WI38 (cell line): ENCODE measurements around the gene VN1R5.
"Not testable (repeated sequence)": the region's sequence is repeated elsewhere in the genome, so short reads cannot be mapped to it uniquely, and the experiment has no call there.

Experiments used
- H3K4me3 ChIP-seq: 2 replicates; pipeline ENCODE4 v1.5.1; 2011; ENCODE audit warnings: low read depth, mild to moderate bottlenecking, control low read depth, low read length
- TF ChIP-seq, protein P1 (sequence below): IDR thresholded peaks from 2 replicates; pipeline ENCODE4 v1.5.1; 2012; ENCODE audit warnings: low read depth, mild to moderate bottlenecking, control low read depth, low read length

Gene VN1R5

GRCh38 chr1:247274605-247275256 lies 18.9 kb downstream of the VN1R5 start:
- no peak overlapping the region for H3K4me3 ChIP-seq
- TF ChIP-seq, protein P1, sequence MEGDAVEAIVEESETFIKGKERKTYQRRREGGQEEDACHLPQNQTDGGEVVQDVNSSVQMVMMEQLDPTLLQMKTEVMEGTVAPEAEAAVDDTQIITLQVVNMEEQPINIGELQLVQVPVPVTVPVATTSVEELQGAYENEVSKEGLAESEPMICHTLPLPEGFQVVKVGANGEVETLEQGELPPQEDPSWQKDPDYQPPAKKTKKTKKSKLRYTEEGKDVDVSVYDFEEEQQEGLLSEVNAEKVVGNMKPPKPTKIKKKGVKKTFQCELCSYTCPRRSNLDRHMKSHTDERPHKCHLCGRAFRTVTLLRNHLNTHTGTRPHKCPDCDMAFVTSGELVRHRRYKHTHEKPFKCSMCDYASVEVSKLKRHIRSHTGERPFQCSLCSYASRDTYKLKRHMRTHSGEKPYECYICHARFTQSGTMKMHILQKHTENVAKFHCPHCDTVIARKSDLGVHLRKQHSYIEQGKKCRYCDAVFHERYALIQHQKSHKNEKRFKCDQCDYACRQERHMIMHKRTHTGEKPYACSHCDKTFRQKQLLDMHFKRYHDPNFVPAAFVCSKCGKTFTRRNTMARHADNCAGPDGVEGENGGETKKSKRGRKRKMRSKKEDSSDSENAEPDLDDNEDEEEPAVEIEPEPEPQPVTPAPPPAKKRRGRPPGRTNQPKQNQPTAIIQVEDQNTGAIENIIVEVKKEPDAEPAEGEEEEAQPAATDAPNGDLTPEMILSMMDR = no peak

GRCh38 chr1:247277191-247277590 lies 21.3 kb downstream of the VN1R5 start:
- TF ChIP-seq, protein P1 = no peak
- no peak overlapping the region for H3K4me3 ChIP-seq

DNA sequence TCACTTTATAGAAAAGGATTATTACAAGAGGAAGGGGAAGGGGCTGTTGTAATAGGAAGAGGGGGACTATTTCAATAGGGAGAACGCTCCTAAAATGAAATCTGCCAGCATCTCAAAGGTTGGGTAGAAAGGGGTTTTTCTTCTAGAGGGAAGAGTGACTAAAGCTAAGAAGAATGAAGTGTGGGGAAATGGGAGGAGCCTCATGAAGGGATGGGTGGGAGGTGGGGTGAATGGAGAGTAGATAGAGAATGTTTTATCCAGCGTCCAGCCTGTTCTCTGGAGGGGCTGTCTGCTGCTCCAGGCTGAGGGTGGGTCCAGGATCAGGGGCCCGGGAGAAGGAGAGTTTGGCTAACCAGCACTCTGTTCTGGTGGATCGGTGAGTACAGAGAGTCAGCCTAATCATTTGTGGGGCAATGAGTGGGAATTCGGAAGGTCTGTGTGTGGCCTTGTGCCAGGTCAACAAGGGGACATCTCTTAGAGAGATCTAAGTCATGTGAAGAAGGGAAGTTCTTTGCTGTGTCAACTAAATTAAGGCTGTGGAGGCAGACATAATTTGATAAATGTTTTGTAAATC lies 25.2 kb downstream of the VN1R5 start:
- no peak overlapping the region for H3K4me3 ChIP-seq
- TF ChIP-seq, protein P1 = no peak

DNA sequence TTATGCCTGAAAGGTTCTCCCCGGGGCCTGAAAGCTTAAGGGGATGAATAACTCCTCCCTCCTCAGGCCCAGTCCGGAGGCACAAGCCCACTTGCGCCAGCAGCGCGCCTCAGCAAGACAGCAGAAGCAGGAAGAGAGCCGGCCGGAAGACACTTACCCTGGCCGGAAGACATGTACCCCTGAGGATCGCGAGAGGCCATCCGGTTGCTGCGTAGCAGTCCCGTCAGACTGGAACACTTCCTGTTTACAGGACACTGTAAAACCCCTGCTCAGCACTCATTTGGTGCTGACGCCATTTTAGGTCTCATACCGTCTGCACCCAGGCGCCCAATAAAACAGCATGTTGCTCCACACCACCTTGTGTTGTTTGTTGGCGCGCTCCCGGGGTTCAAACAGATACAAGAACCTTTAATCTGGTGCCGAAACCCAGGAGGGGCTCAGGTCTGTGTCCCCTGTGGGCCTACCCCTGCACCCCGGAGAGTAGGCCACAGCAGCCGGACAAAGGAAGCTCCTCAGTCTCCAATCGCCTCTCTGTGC lies 30.3 kb downstream of the VN1R5 start:
- no peak overlapping the region for H3K4me3 ChIP-seq
- TF ChIP-seq, protein P1 = no peak

GRCh38 chr1:247287460-247287859 lies 31.6 kb downstream of the VN1R5 start:
- H3K4me3 ChIP-seq = no peak overlapping the region
- TF ChIP-seq, protein P1 = no peak

DNA sequence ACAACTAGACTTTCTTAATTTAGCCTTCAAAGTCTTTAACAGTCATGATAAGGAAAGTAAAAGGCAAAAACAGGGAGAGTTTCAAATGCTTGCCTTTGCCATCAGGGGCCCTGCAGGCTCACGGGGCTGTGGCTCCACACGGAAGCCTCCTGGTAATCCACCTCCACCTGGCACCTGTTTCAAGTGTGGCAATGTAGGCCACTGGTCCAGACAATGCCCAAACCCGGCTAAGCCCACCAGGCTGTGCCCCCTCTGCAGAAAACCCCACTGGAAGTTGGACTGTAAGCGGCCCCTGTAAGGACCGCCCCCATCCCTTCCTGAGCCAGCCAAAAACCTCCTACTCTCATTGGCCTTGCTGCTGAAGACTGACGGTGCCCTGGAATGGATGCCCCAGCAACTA lies 32.5 kb downstream of the VN1R5 start:
- TF ChIP-seq, protein P1 = no peak
- no peak overlapping the region for H3K4me3 ChIP-seq

GRCh38 chr1:247289274-247289892 lies 33.5 kb downstream of the VN1R5 start:
- H3K4me3 ChIP-seq = not testable (repeated sequence)
